ENCODE measurements around the gene RCOR1.

GRCh38 chr14:102757646-102758045 is 165.2 kb downstream of the RCOR1 start:
- TF ChIP-seq ZNF274 (IDR thresholded peaks at IDR 0.05; ENCODE audit: borderline replicate concordance, extremely low read depth, low read length), result no peak
- TF ChIP-seq MAX (IDR thresholded peaks at IDR 0.05), result no peak
- TF ChIP-seq YY1 (IDR thresholded peaks at IDR 0.05; ENCODE audit: low read depth, low read length), result no peak
- TF ChIP-seq CTCF (IDR thresholded peaks at IDR 0.05; ENCODE audit: control extremely low read depth in 1 of 3, insufficient read depth in 1 of 3, low read depth in 1 of 3, low read length in 3 of 3), result no peak
- TF ChIP-seq HDAC6 (IDR thresholded peaks at IDR 0.05; ENCODE audit: low read depth, low read length), result no peak
